Fibroblast of pulmonary artery (primary cell): ENCODE measurements around the gene MAP2K2.

ENCODE experiments used
- DNase-seq: peaks from one replicate; pipeline ENCODE4 v3.0.0-alpha.2; 2010; ENCODE audit warnings: low read depth
- H3K4me3 ChIP-seq: replicated peaks from 2 replicates; pipeline ENCODE4 v1.5.1; 2011; ENCODE audit warnings: low read depth, mild to moderate bottlenecking, control low read depth, low read length, moderate library complexity
- TF ChIP-seq, protein P1 (sequence below): IDR thresholded peaks from 2 replicates; pipeline ENCODE4 v1.5.1; 2011; ENCODE audit warnings: mild to moderate bottlenecking, control low read depth, low read length, inconsistent platforms; ENCODE audit errors: missing control alignments

MAP2K2 gene

DNA sequence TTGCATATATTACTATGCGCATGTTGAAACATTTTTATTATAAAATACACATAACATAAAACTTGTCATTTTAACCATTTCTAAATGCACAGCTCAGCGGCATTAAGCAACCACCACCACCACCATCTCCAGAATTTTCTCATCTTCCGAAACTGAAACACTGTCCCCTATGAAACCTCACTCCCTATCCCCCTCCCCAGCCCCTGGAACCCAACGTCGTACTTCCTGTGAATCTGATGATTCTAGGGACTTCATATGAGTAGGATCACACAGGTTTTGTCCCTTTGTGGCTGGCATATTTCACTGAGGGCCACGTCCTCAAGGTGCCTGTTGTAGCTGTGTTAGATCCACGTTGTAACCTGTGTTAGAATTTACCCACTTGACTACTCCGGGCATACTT lies 716 bp upstream of the MAP2K2 start:
- TF ChIP-seq, protein P1, sequence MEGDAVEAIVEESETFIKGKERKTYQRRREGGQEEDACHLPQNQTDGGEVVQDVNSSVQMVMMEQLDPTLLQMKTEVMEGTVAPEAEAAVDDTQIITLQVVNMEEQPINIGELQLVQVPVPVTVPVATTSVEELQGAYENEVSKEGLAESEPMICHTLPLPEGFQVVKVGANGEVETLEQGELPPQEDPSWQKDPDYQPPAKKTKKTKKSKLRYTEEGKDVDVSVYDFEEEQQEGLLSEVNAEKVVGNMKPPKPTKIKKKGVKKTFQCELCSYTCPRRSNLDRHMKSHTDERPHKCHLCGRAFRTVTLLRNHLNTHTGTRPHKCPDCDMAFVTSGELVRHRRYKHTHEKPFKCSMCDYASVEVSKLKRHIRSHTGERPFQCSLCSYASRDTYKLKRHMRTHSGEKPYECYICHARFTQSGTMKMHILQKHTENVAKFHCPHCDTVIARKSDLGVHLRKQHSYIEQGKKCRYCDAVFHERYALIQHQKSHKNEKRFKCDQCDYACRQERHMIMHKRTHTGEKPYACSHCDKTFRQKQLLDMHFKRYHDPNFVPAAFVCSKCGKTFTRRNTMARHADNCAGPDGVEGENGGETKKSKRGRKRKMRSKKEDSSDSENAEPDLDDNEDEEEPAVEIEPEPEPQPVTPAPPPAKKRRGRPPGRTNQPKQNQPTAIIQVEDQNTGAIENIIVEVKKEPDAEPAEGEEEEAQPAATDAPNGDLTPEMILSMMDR: no peak
- no peak for DNase-seq
- H3K4me3 ChIP-seq: peak overlapping the region; percentile 88

DNA sequence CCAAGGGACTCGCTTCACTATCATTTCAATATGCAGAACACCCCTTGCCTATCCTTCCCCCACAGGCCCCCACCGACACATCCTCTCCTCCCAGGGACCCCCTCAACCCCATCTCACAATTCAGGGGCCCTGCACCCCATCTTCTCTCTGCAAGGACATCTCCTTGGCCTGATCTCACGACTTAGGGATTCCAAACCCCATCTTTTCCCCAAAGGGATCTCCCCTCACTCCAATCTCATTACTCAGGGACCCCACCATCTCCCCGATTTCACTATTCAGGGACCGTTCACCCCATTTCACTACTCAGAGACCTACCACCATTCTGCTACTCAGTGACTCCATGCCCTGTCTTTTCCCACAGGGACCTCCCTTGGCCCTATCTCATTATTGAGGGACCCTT lies 1.4 kb downstream of the MAP2K2 start:
- peak overlapping the region; percentile 88 for H3K4me3 ChIP-seq
- TF ChIP-seq, protein P1: no peak
- DNase-seq: no peak

DNA sequence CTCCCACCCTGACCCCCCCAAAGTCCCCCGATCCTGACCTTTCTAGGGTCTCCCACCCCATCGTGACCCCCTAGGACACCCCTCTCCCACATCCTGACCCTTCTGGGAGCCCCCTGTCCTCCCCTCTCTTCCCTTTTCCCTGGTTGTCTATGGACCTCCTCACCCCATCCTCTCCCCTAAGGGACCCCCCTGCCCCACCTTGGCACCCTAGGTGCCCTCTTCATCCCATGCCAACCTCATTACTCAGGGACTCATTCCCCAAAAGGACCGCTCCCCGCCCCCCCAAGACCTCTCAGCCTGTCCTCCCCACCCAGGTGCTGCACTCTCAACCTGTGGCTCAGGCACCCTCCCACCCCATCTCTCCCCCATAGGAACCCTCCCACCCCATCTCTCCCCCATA lies 2.1 kb downstream of the MAP2K2 start:
- no peak for DNase-seq
- TF ChIP-seq, protein P1: no peak
- no peak overlapping the region for H3K4me3 ChIP-seq

DNA sequence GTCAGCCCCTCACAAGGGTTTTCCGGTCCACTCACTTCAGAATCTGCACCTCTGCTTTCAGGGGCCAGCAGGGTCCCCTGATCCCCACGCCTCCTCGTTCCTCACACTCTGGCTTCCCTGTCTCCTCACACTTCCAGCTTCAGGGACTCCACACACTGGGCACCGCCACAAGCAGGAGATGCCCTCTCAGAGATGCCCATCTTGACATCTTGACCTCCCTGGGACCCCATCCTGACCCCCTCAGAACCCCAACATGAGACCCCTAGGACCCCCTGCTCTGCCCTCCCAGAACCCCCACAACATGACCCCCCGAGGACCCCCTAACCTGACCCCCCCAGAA lies 2.7 kb downstream of the MAP2K2 start:
- no peak overlapping the region for H3K4me3 ChIP-seq
- TF ChIP-seq, protein P1: no peak
- no peak for DNase-seq

DNA sequence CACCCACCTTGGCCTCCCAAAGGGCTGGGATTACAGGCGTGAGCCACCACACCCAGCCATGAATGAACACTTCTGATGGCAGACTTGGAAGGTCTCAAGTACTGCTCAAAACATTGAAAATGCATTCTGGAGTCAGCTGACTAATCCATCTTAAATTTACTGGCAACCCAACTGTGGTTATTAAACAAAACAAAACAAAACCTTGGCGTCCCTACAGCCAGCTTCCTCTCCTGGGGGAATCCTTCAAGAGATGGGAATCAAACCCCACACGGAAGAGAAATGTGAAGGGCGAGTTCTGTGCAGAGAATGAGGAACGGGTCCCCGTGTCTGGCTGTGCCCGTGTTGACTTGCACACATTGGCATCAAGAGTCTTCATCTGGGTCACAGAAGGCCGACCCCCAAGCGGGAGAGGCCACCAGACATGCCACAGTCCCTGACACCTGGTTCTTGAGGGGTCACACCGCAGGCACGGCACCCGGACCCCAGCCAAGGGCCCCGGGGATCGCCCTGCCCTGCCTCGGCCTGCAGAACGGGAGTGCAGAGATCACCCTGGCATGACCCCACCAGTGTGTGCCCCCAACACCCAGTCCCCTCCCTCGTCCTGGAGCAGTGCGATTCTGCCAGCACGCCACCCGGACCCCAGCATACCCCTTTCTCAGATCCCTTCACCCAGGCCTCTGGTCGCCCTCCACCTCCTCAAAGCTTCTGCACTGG lies 3.2 kb downstream of the MAP2K2 start:
- peak; percentile 60 for DNase-seq
- H3K4me3 ChIP-seq: no peak overlapping the region
- TF ChIP-seq, protein P1: no peak

DNA sequence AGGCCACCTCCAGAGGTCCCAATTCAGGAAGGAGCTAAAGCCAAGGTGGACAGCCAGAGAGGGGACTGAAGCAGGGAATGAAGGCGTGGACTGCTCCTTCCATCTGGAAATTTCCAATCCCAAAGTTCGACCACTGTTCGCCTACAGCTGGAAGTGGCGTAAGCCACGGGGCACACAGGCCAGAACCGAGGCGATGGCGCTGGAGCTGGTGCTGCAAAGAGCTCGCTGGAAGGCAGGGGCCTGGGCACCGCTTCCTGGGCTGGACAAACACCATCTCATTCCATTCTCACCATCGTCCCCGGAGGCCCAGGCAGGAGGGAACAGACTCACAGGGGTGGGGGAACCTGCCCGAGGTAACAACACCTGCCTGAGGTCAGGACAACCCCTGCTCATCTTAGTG lies 4.2 kb downstream of the MAP2K2 start:
- DNase-seq: no peak
- TF ChIP-seq, protein P1: no peak
- H3K4me3 ChIP-seq: no peak overlapping the region

DNA sequence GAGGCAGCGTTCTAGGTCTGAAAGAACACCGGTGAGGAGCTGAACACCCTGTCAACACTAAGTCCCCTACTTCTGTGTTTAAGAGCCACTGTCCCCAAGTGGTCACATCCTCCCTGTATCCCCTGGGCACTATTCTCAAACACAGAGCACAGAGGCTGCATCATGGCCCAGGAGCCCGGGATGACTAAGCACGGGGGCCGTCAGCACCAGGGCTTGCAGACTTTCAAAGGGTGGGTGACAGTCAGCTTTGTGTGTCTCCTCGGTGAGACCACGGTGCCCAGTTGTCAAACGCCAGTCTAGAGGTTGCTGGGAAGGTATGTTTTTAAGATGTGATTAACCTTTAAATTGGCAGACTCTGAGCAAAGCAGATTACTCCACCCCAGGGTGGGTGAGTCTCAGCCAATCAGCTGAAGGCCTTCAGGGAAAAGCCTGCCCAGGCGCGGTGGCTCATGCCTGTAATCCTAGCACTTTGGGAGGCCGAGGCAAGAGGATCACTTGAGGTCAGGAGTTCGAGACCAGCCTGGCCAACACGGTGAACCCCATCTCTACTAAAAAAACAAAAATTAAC lies 8.0 kb downstream of the MAP2K2 start:
- TF ChIP-seq, protein P1: no peak
- no peak overlapping the region for H3K4me3 ChIP-seq
- no peak for DNase-seq
